ENCODE data around the gene IGSF6. TPM values are rescaled to one million over a fixed set of nuclear protein-coding genes. Genes with fewer than 3 reads are reported as not detected.
"Not testable (repeated sequence)": the region's sequence is repeated elsewhere in the genome, so short reads cannot be mapped to it uniquely, and the experiment has no call there.

The IGSF6 gene
- polyA plus RNA-seq, 1 donor from 2014 or later, result not detected

DNA sequence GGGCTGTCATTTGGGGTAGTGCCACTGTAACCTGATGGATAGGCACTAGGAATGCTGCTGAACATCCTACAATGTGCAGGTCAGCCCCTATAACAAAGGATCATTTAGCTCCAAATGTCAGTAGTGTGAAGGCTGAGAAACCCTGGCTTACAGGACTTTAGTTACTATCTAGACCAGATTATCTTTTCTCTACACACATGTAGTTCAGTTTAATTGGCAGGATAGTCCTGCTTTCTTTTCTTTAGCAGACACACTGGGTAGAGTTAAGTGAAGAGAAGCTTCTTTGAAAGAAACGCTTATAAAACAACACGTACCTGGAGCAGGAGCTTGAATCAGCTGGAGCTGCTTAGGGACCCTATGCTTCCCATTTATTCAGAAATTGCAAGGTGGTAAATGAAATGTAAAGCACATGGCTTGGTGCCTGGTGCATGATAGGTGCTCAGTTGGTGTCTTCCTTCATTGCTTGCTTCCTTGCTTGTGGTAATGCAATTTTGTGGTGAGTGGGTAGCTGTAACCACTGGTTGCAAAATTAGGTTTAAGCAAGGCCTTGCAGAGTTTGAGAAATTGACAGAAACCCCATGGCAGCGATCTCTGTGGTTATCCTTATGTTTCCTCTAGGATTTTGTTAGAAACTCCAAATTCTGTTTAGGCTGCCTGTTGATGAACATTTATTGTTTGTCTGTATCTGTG, 43.6 kb downstream of the IGSF6 start:
- H4K20me1 ChIP-seq (ENCODE audit: insufficient read depth), result no peaks in the 10 kb centered on the region

DNA sequence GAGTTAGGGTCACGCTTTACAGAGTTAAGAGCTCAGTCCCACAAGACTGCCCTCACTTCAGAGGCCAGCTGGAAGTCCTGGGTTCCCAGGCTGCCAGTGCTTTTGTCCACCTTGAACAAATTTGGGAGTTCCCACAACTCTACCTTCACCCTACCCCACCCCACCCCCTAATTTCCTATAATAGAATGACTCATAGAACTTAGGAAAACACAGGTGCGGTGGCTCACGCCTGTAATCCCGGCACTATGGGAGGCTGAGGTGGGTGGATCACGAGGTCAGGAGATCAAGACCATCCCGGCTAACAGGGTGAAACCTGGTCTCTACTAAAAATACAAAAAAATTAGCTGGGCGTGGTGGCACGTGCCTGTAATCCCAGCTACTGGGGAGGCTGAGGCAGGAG, 46.6 kb downstream of the IGSF6 start:
- not testable (repeated sequence) for H3K4me2 ChIP-seq (ENCODE audit: low read length); H3K9me2 ChIP-seq (ENCODE audit: insufficient read depth, low read length); H3K36me3 ChIP-seq (ENCODE audit: insufficient read depth, low read length); H2AFZ ChIP-seq (ENCODE audit: low read depth, low read length); H3F3A ChIP-seq (ENCODE audit: insufficient read depth, low read length, poor library complexity, severe bottlenecking); H3K27me3 ChIP-seq (ENCODE audit: insufficient read depth, low read depth, low read length); H3K4me3 ChIP-seq (ENCODE audit: low read length); H3K9ac ChIP-seq (ENCODE audit: low read length); H3K9me3 ChIP-seq (ENCODE audit: low read length); H3K27ac ChIP-seq (ENCODE audit: low read length); H4K20me1 ChIP-seq (ENCODE audit: insufficient read depth)
- H3K79me2 ChIP-seq (replicated peaks; ENCODE audit: insufficient read depth, low read length), result peaks cover 91% of the 10 kb centered on the region

More for the DNA sequence above, 43.6 kb downstream of the IGSF6 start:
- Histone ChIP-seq H3K27ac (ENCODE audit: low read length) (peak overlapping the region; percentile 94), H3K4me2 (ENCODE audit: low read length) (peak overlapping the region; percentile 21), H3K36me3 (ENCODE audit: insufficient read depth, low read length) (no peaks in the 10 kb centered on the region), H3K9me2 (ENCODE audit: insufficient read depth, low read length) (no peaks in the 10 kb centered on the region), H3K4me3 (ENCODE audit: low read length) (peak overlapping the region; percentile 54), H3K9ac (ENCODE audit: low read length) (peak overlapping the region; percentile 60), H2AFZ (ENCODE audit: low read depth, low read length) (no peak overlapping the region), H3K9me3 (ENCODE audit: low read length) (no peaks in the 10 kb centered on the region), H3F3A (ENCODE audit: insufficient read depth, low read length, poor library complexity, severe bottlenecking) (peaks cover 3% of the 10 kb centered on the region), H3K79me2 (replicated peaks; ENCODE audit: insufficient read depth, low read length) (peaks cover 91% of the 10 kb centered on the region), H3K27me3 (ENCODE audit: insufficient read depth, low read depth, low read length) (no peaks in the 10 kb centered on the region)
- TF ChIP-seq EP300 (conservative IDR thresholded peaks at IDR 0.05; ENCODE audit: poor library complexity, severe bottlenecking), result no peak
- TF ChIP-seq, protein P1, sequence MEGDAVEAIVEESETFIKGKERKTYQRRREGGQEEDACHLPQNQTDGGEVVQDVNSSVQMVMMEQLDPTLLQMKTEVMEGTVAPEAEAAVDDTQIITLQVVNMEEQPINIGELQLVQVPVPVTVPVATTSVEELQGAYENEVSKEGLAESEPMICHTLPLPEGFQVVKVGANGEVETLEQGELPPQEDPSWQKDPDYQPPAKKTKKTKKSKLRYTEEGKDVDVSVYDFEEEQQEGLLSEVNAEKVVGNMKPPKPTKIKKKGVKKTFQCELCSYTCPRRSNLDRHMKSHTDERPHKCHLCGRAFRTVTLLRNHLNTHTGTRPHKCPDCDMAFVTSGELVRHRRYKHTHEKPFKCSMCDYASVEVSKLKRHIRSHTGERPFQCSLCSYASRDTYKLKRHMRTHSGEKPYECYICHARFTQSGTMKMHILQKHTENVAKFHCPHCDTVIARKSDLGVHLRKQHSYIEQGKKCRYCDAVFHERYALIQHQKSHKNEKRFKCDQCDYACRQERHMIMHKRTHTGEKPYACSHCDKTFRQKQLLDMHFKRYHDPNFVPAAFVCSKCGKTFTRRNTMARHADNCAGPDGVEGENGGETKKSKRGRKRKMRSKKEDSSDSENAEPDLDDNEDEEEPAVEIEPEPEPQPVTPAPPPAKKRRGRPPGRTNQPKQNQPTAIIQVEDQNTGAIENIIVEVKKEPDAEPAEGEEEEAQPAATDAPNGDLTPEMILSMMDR (IDR thresholded peaks at IDR 0.05; ENCODE audit: poor library complexity, severe bottlenecking), result no peak
- TF ChIP-seq, protein P2, sequence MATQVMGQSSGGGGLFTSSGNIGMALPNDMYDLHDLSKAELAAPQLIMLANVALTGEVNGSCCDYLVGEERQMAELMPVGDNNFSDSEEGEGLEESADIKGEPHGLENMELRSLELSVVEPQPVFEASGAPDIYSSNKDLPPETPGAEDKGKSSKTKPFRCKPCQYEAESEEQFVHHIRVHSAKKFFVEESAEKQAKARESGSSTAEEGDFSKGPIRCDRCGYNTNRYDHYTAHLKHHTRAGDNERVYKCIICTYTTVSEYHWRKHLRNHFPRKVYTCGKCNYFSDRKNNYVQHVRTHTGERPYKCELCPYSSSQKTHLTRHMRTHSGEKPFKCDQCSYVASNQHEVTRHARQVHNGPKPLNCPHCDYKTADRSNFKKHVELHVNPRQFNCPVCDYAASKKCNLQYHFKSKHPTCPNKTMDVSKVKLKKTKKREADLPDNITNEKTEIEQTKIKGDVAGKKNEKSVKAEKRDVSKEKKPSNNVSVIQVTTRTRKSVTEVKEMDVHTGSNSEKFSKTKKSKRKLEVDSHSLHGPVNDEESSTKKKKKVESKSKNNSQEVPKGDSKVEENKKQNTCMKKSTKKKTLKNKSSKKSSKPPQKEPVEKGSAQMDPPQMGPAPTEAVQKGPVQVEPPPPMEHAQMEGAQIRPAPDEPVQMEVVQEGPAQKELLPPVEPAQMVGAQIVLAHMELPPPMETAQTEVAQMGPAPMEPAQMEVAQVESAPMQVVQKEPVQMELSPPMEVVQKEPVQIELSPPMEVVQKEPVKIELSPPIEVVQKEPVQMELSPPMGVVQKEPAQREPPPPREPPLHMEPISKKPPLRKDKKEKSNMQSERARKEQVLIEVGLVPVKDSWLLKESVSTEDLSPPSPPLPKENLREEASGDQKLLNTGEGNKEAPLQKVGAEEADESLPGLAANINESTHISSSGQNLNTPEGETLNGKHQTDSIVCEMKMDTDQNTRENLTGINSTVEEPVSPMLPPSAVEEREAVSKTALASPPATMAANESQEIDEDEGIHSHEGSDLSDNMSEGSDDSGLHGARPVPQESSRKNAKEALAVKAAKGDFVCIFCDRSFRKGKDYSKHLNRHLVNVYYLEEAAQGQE (IDR thresholded peaks at IDR 0.05; ENCODE audit: borderline replicate concordance), result no peak
- no peak for TF ChIP-seq POLR2AphosphoS5 (IDR thresholded peaks at IDR 0.05)
- no peak for TF ChIP-seq SMC3 (conservative IDR thresholded peaks at IDR 0.05; ENCODE audit: poor library complexity)
- TF ChIP-seq EZH2 (IDR thresholded peaks at IDR 0.05; ENCODE audit: borderline replicate concordance, insufficient read depth, low read length, poor library complexity, severe bottlenecking), result no peak
- TF ChIP-seq RAD21 (conservative IDR thresholded peaks at IDR 0.05), result no peak
- TF ChIP-seq MXI1 (conservative IDR thresholded peaks at IDR 0.05; ENCODE audit: poor library complexity, severe bottlenecking), result no peak
- TF ChIP-seq TAF1 (IDR thresholded peaks at IDR 0.05; ENCODE audit: low read depth), result no peak

Measured in neural cell (in vitro differentiated cells).